WTC11 (cell line): ENCODE results near the gene HECW1. TPM values are rescaled to one million over a fixed set of nuclear protein-coding genes. Genes with fewer than 3 reads are reported as not detected.

ENCODE experiments used
- ATAC-seq: fragments of 200-7000 bp; cut with Tn5 transposase; 2 replicates; pipeline ENCODE4 v1.10.0; 2021; ENCODE audit warnings: mild to moderate bottlenecking, moderate library complexity
- CTCF ChIA-PET: fragments of 300-600 bp; sonication (Branson Sonifier 250); formaldehyde crosslinking; loops from one replicate; lab custom pipeline; 2021; ENCODE audit warnings: antibody characterized with exemption; lab: Charles Lee
- POLR2A ChIA-PET: fragments of 350-600 bp; sonication (Branson Sonifier 250); formaldehyde crosslinking; loops from one replicate; lab custom pipeline; 2021; ENCODE audit warnings: antibody characterized with exemption; lab: Charles Lee
- DNase-seq: peaks from one replicate; pipeline ENCODE4 v3.0.0; 2021; ENCODE audit warnings: low spot score
- H3K27ac Mint-ChIP-seq: 2 replicates; pipeline ENCODE4 v1.8.0; 2021; ENCODE audit warnings: mixed read lengths
- H3K27me3 Mint-ChIP-seq: 2 replicates; pipeline ENCODE4 v1.8.0; 2021; ENCODE audit warnings: low read depth, mild to moderate bottlenecking, moderate library complexity, mixed read lengths
- H3K36me3 Mint-ChIP-seq: 2 replicates; pipeline ENCODE4 v1.8.0; 2021; ENCODE audit warnings: mixed read lengths
- H3K4me1 Mint-ChIP-seq: 2 replicates; pipeline ENCODE4 v1.8.0; 2022; ENCODE audit warnings: mixed read lengths
- H3K4me3 Mint-ChIP-seq: 2 replicates; pipeline ENCODE4 v1.8.0; 2021; ENCODE audit warnings: mild to moderate bottlenecking, moderate library complexity, mixed read lengths
- H3K9me3 Mint-ChIP-seq: 2 replicates; pipeline ENCODE4 v1.8.0; 2021; ENCODE audit warnings: mixed read lengths
- ARID4B ChIP-seq: sonication (generic); formaldehyde crosslinking; IDR thresholded peaks from 2 replicates; pipeline ENCODE4 v1.8.0; 2023; ENCODE audit warnings: missing genetic modification reagents, mild to moderate bottlenecking, borderline replicate concordance
- ATF2 ChIP-seq: sonication (generic); formaldehyde crosslinking; IDR thresholded peaks from 2 replicates; pipeline ENCODE4 v1.8.1; 2022; ENCODE audit warnings: low read depth, missing genetic modification reagents, borderline replicate concordance
- CBFB ChIP-seq: sonication (generic); formaldehyde crosslinking; IDR thresholded peaks from 2 replicates; pipeline ENCODE4 v1.8.1; 2022; ENCODE audit warnings: mild to moderate bottlenecking, low read depth, missing genetic modification reagents
- CREM ChIP-seq: sonication (generic); formaldehyde crosslinking; IDR thresholded peaks from 2 replicates; pipeline ENCODE4 v1.8.1; 2022; ENCODE audit warnings: mild to moderate bottlenecking, missing genetic modification reagents, moderate library complexity
- ELF4 ChIP-seq: sonication (generic); formaldehyde crosslinking; IDR thresholded peaks from 2 replicates; pipeline ENCODE4 v1.8.1; 2022; ENCODE audit warnings: low read depth, mild to moderate bottlenecking, moderate library complexity, missing genetic modification reagents
- EMX1 ChIP-seq: fragments of 250-450 bp; sonication (Bioruptor Pico); IDR thresholded peaks from 2 replicates; pipeline ENCODE4 v1.8.0; 2021; ENCODE audit warnings: mild to moderate bottlenecking
- ESRRA ChIP-seq: sonication (generic); formaldehyde crosslinking; IDR thresholded peaks from 2 replicates; pipeline ENCODE4 v1.8.1; 2022; ENCODE audit warnings: mild to moderate bottlenecking, missing genetic modification reagents, borderline replicate concordance
- ETV6 ChIP-seq: sonication (generic); formaldehyde crosslinking; IDR thresholded peaks from 2 replicates; pipeline ENCODE4 v1.8.1; 2022; ENCODE audit warnings: mild to moderate bottlenecking, missing genetic modification reagents
- FOXP1 ChIP-seq: sonication (generic); formaldehyde crosslinking; IDR thresholded peaks from 2 replicates; pipeline ENCODE4 v1.8.0; 2022; ENCODE audit warnings: missing genetic modification reagents, mild to moderate bottlenecking, moderate library complexity, borderline replicate concordance
- GRHL2 ChIP-seq: fragments of 250-450 bp; sonication (Bioruptor Pico); IDR thresholded peaks from 2 replicates; pipeline ENCODE4 v1.8.0; 2022; ENCODE audit warnings: mild to moderate bottlenecking, moderate library complexity; ENCODE audit not compliant: insufficient replicate concordance, severe bottlenecking
- HMGA2 ChIP-seq: fragments of 250-450 bp; sonication (Bioruptor Pico); IDR thresholded peaks from 2 replicates; pipeline ENCODE4 v1.4.0; 2021; ENCODE audit warnings: mild to moderate bottlenecking, moderate library complexity
- IRF1 ChIP-seq: sonication (generic); formaldehyde crosslinking; IDR thresholded peaks from 2 replicates; pipeline ENCODE4 v1.8.0; 2023; ENCODE audit warnings: missing genetic modification reagents
- JAZF1 ChIP-seq: fragments of 250-450 bp; sonication (Bioruptor Pico); IDR thresholded peaks from 2 replicates; pipeline ENCODE4 v1.9.0; 2021; ENCODE audit warnings: moderate library complexity, mild to moderate bottlenecking, inconsistent platforms
- JUN ChIP-seq: sonication (generic); formaldehyde crosslinking; IDR thresholded peaks from 2 replicates; pipeline ENCODE4 v1.8.0; 2023; ENCODE audit warnings: mild to moderate bottlenecking, missing genetic modification reagents
- MYBL2 ChIP-seq: sonication (generic); formaldehyde crosslinking; IDR thresholded peaks from 2 replicates; pipeline ENCODE4 v1.8.1; 2023; ENCODE audit warnings: mild to moderate bottlenecking, moderate library complexity, missing genetic modification reagents
- NFATC4 ChIP-seq: fragments of 250-450 bp; sonication (Bioruptor Pico); IDR thresholded peaks from 2 replicates; pipeline ENCODE4 v1.9.0; 2021; ENCODE audit warnings: mild to moderate bottlenecking
- TEAD4 ChIP-seq: sonication (generic); formaldehyde crosslinking; IDR thresholded peaks from 2 replicates; pipeline ENCODE4 v1.8.0; 2022; ENCODE audit warnings: mild to moderate bottlenecking, missing genetic modification reagents
- ZMAT4 ChIP-seq: fragments of 250-450 bp; sonication (Bioruptor Pico); IDR thresholded peaks from 2 replicates; pipeline ENCODE4 v1.9.0; 2021; ENCODE audit warnings: mild to moderate bottlenecking
- ZNF232 ChIP-seq: sonication (generic); formaldehyde crosslinking; IDR thresholded peaks from 2 replicates; pipeline ENCODE4 v1.8.0; 2022; ENCODE audit warnings: mild to moderate bottlenecking, missing genetic modification reagents
- ZNF423 ChIP-seq: fragments of 250-450 bp; sonication (Bioruptor Pico); IDR thresholded peaks from 2 replicates; pipeline ENCODE4 v2.1.2; 2022; ENCODE audit warnings: mild to moderate bottlenecking, moderate library complexity
- ZNF671 ChIP-seq: fragments of 250-450 bp; sonication (Bioruptor Pico); IDR thresholded peaks from 2 replicates; pipeline ENCODE4 v1.8.0; 2021; ENCODE audit warnings: mild to moderate bottlenecking
- total RNA-seq: library from RNA; stranded (reverse); gene quantifications from 3 replicates; pipeline ENCODE4 v1.2.3, GENCODE V29; 2021
- TF ChIP-seq, protein P1 (sequence below): fragments of 250-450 bp; sonication (Bioruptor Pico); IDR thresholded peaks from 2 replicates; pipeline ENCODE4 v1.9.0; 2021; ENCODE audit warnings: moderate library complexity, mild to moderate bottlenecking, inconsistent platforms, borderline replicate concordance
- TF ChIP-seq, protein P2 (sequence below): fragments of 250-450 bp; sonication (Bioruptor Pico); IDR thresholded peaks from 2 replicates; pipeline ENCODE4 v1.8.0; 2021; ENCODE audit warnings: mild to moderate bottlenecking

The HECW1 gene
- total RNA-seq, 1 experiment from 2014 or later, result 6.1 TPM

- Mint-ChIP-seq H3K36me3 (no peaks in the 10 kb centered on the region), H3K27me3 (no peaks in the 10 kb centered on the region), H3K4me3 (no peak overlapping the region), H3K27ac (no peak overlapping the region), H3K4me1 (peaks cover 16% of the 10 kb centered on the region), H3K9me3 (0 out of 2 replicates have a peak, but pooled peaks cover 4% of the 10 kb centered on the region)
- DNase-seq (no peak), ATAC-seq (no peak)
- POLR2A ChIA-PET, result interaction anchor here (1.0 kb wide), 1 partner anchor 11 kb away, joined by 5 read pairs; no protein-coding TSS in a partner anchor
- CTCF ChIA-PET, result interaction anchor here (1.5 kb wide), 1 partner anchor 289 kb away, joined by 3 read pairs; no protein-coding TSS in a partner anchor
- no peak for TF ChIP-seq NFATC4
- no peak for TF ChIP-seq ZNF671 (CRISPR knock-in tag)
- TF ChIP-seq, protein P1, sequence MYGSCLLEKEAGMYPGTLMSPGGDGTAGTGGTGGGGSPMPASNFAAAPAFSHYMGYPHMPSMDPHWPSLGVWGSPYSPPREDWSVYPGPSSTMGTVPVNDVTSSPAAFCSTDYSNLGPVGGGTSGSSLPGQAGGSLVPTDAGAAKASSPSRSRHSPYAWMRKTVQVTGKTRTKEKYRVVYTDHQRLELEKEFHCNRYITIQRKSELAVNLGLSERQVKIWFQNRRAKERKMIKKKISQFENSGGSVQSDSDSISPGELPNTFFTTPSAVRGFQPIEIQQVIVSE, result no peak
- TF ChIP-seq, protein P2, sequence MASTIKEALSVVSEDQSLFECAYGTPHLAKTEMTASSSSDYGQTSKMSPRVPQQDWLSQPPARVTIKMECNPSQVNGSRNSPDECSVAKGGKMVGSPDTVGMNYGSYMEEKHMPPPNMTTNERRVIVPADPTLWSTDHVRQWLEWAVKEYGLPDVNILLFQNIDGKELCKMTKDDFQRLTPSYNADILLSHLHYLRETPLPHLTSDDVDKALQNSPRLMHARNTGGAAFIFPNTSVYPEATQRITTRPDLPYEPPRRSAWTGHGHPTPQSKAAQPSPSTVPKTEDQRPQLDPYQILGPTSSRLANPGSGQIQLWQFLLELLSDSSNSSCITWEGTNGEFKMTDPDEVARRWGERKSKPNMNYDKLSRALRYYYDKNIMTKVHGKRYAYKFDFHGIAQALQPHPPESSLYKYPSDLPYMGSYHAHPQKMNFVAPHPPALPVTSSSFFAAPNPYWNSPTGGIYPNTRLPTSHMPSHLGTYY (CRISPR knock-in tag), result no peak
- TF ChIP-seq TEAD4, result no peak
- no peak for TF ChIP-seq ATF2
- no peak for TF ChIP-seq ARID4B (CRISPR knock-in tag)
- no peak for TF ChIP-seq GRHL2 (CRISPR knock-in tag)
- TF ChIP-seq FOXP1 (CRISPR knock-in tag), result no peak
- TF ChIP-seq MYBL2 (CRISPR knock-in tag), result no peak
- TF ChIP-seq JUN (CRISPR knock-in tag), result no peak
- no peak for TF ChIP-seq CBFB (CRISPR knock-in tag)
Measured at GRCh38 chr7:43229801-43230200, 117.4 kb downstream of the HECW1 start.

GRCh38 chr7:43232366-43232765 is 119.9 kb downstream of the HECW1 start:
- no peaks in the 10 kb centered on the region for H3K36me3 Mint-ChIP-seq
- ChIA-PET POLR2A (interaction anchor here (0.6 kb wide), 1 partner anchor 17 kb away, joined by 3 read pairs; no protein-coding TSS in a partner anchor), CTCF (no interaction called here)
- ATAC-seq, result no peak
- H3K27me3 Mint-ChIP-seq, result no peaks in the 10 kb centered on the region
- peaks cover 31% of the 10 kb centered on the region for H3K4me1 Mint-ChIP-seq
- H3K27ac Mint-ChIP-seq, result no peak overlapping the region
- TF ChIP-seq IRF1 (CRISPR knock-in tag) (no peak), EMX1 (no peak)
- H3K9me3 Mint-ChIP-seq, result 0 out of 2 replicates have a peak, but pooled peaks cover 4% of the 10 kb centered on the region
- no peak for DNase-seq
- H3K4me3 Mint-ChIP-seq, result no peak overlapping the region

DNA sequence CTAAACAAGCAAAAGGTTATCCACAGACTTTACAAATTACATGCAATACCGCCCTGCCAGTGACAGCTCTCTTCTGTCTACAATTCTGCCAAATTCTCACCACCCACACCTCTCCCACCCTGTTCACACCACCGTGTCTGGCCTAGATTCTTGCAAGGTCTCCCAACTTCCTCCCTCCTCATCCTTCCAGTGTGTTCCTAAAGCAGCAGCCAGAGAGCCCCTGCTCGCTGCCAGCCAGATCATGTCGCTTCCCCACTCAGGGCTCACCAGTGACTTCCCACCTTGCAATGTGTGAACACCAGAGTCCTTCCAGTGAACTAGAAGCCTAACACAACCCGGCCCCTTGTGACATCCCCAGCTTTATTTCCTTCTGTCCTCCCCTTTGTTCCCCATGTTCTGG is 121.6 kb downstream of the HECW1 start:
- ChIA-PET CTCF (interaction anchor here (0.8 to 1.5 kb wide), 3 partner anchors 27 to 206 kb away, joined by 4 to 5 read pairs (median 5); no protein-coding TSS in a partner anchor), POLR2A (interaction anchor here (1.1 kb wide), 1 partner anchor 302 kb away, joined by 3 read pairs; the partner anchor contains the start of genes MRPL32 and PSMA2)
- Mint-ChIP-seq H3K27ac (no peak overlapping the region), H3K9me3 (0 out of 2 replicates have a peak, but pooled peaks cover 4% of the 10 kb centered on the region), H3K4me3 (no peak overlapping the region), H3K27me3 (no peaks in the 10 kb centered on the region), H3K4me1 (peaks cover 35% of the 10 kb centered on the region), H3K36me3 (no peaks in the 10 kb centered on the region)
- DNase-seq (no peak), ATAC-seq (no peak)
- no peak for TF ChIP-seq ZNF232 (CRISPR knock-in tag)
- no peak for TF ChIP-seq TEAD4
- TF ChIP-seq HMGA2, result no peak
- TF ChIP-seq ZMAT4 (CRISPR knock-in tag), result no peak
- no peak for TF ChIP-seq ZNF423 (CRISPR knock-in tag)
- no peak for TF ChIP-seq CREM
- no peak for TF ChIP-seq JUN (CRISPR knock-in tag)
- no peak for TF ChIP-seq ELF4 (CRISPR knock-in tag)
- TF ChIP-seq ETV6 (CRISPR knock-in tag), result no peak
- TF ChIP-seq ESRRA (CRISPR knock-in tag), result no peak
- TF ChIP-seq JAZF1, result no peak
